ENCODE measurements around the gene RYR1.

RYR1 gene

GRCh38 chr19:38445362-38445761 lies 11.9 kb downstream of the RYR1 start:
- no peak overlapping the region for H3K4me3 Mint-ChIP-seq
- peaks cover 2% of the 10 kb centered on the region for H3K4me1 Mint-ChIP-seq (ENCODE audit: low read depth)
- DNase-seq (ENCODE audit: low spot score) = no peak
- no peaks in the 10 kb centered on the region for H3K36me3 Mint-ChIP-seq (ENCODE audit: low read depth)
- no peaks in the 10 kb centered on the region for H3K9me3 Mint-ChIP-seq
- H3K27me3 Mint-ChIP-seq (ENCODE audit: low read depth) = no peaks in the 10 kb centered on the region
- no peak overlapping the region for H3K27ac Mint-ChIP-seq

- no peak for DNase-seq (ENCODE audit: low spot score)
- Mint-ChIP-seq H3K4me1 (ENCODE audit: low read depth) (no peaks in the 10 kb centered on the region), H3K9me3 (no peaks in the 10 kb centered on the region), H3K27me3 (ENCODE audit: low read depth) (no peaks in the 10 kb centered on the region), H3K4me3 (no peak overlapping the region), H3K36me3 (ENCODE audit: low read depth) (no peaks in the 10 kb centered on the region), H3K27ac (no peak overlapping the region)
These were observed 14.7 kb downstream of the RYR1 start for GRCh38 chr19:38448225-38448624.

GRCh38 chr19:38449518-38449917 lies 16.0 kb downstream of the RYR1 start:
- Mint-ChIP-seq H3K27me3 (ENCODE audit: low read depth) (no peaks in the 10 kb centered on the region), H3K4me3 (no peak overlapping the region), H3K36me3 (ENCODE audit: low read depth) (no peaks in the 10 kb centered on the region), H3K27ac (no peak overlapping the region), H3K9me3 (no peaks in the 10 kb centered on the region), H3K4me1 (ENCODE audit: low read depth) (peaks cover 4% of the 10 kb centered on the region)
- no peak for DNase-seq (ENCODE audit: low spot score)

GRCh38 chr19:38451036-38451435 lies 17.5 kb downstream of the RYR1 start:
- H3K27ac Mint-ChIP-seq = no peak overlapping the region
- no peaks in the 10 kb centered on the region for H3K27me3 Mint-ChIP-seq (ENCODE audit: low read depth)
- no peak for DNase-seq (ENCODE audit: low spot score)
- H3K36me3 Mint-ChIP-seq (ENCODE audit: low read depth) = no peaks in the 10 kb centered on the region
- peaks cover 4% of the 10 kb centered on the region for H3K4me1 Mint-ChIP-seq (ENCODE audit: low read depth)
- H3K4me3 Mint-ChIP-seq = no peak overlapping the region
- H3K9me3 Mint-ChIP-seq = no peaks in the 10 kb centered on the region

- H3K4me1 Mint-ChIP-seq (ENCODE audit: low read depth) = peaks cover 4% of the 10 kb centered on the region
- H3K4me3 Mint-ChIP-seq = no peak overlapping the region
- no peak for DNase-seq (ENCODE audit: low spot score)
- H3K9me3 Mint-ChIP-seq = no peaks in the 10 kb centered on the region
- no peak overlapping the region for H3K27ac Mint-ChIP-seq
- no peaks in the 10 kb centered on the region for H3K27me3 Mint-ChIP-seq (ENCODE audit: low read depth)
- H3K36me3 Mint-ChIP-seq (ENCODE audit: low read depth) = no peaks in the 10 kb centered on the region
These were observed 18.1 kb downstream of the RYR1 start for GRCh38 chr19:38451629-38452028.

GRCh38 chr19:38452430-38453366 lies 19.2 kb downstream of the RYR1 start:
- Mint-ChIP-seq H3K27ac (no peak overlapping the region), H3K27me3 (ENCODE audit: low read depth) (no peaks in the 10 kb centered on the region), H3K36me3 (ENCODE audit: low read depth) (no peaks in the 10 kb centered on the region), H3K4me1 (ENCODE audit: low read depth) (peaks cover 4% of the 10 kb centered on the region), H3K9me3 (no peaks in the 10 kb centered on the region), H3K4me3 (no peak overlapping the region)
- no peak for DNase-seq (ENCODE audit: low spot score)

GRCh38 chr19:38453596-38453995 lies 20.1 kb downstream of the RYR1 start:
- DNase-seq (ENCODE audit: low spot score) = no peak
- Mint-ChIP-seq H3K27ac (no peak overlapping the region), H3K4me3 (no peak overlapping the region)

GRCh38 chr19:38455031-38455430 lies 21.5 kb downstream of the RYR1 start:
- Mint-ChIP-seq H3K9me3 (no peaks in the 10 kb centered on the region), H3K27ac (no peak overlapping the region), H3K27me3 (ENCODE audit: low read depth) (no peaks in the 10 kb centered on the region), H3K4me1 (ENCODE audit: low read depth) (peaks cover 4% of the 10 kb centered on the region), H3K36me3 (ENCODE audit: low read depth) (no peaks in the 10 kb centered on the region), H3K4me3 (no peak overlapping the region)
- DNase-seq (ENCODE audit: low spot score) = no peak

More at GRCh38 chr19:38453596-38453995, 20.1 kb downstream of the RYR1 start:
- Mint-ChIP-seq H3K36me3 (ENCODE audit: low read depth) (no peaks in the 10 kb centered on the region), H3K9me3 (no peaks in the 10 kb centered on the region), H3K27me3 (ENCODE audit: low read depth) (no peaks in the 10 kb centered on the region), H3K4me1 (ENCODE audit: low read depth) (peaks cover 4% of the 10 kb centered on the region)

GRCh38 chr19:38457202-38457601 lies 23.7 kb downstream of the RYR1 start:
- Mint-ChIP-seq H3K4me3 (no peak overlapping the region), H3K27me3 (ENCODE audit: low read depth) (no peaks in the 10 kb centered on the region), H3K4me1 (ENCODE audit: low read depth) (peaks cover 4% of the 10 kb centered on the region), H3K9me3 (no peaks in the 10 kb centered on the region), H3K36me3 (ENCODE audit: low read depth) (no peaks in the 10 kb centered on the region), H3K27ac (no peak overlapping the region)
- DNase-seq (ENCODE audit: low spot score) = no peak

- H3K4me1 Mint-ChIP-seq (ENCODE audit: low read depth) = peaks cover 4% of the 10 kb centered on the region
- no peaks in the 10 kb centered on the region for H3K9me3 Mint-ChIP-seq
- H3K27me3 Mint-ChIP-seq (ENCODE audit: low read depth) = no peaks in the 10 kb centered on the region
- no peak overlapping the region for H3K27ac Mint-ChIP-seq
- no peak overlapping the region for H3K4me3 Mint-ChIP-seq
- H3K36me3 Mint-ChIP-seq (ENCODE audit: low read depth) = no peaks in the 10 kb centered on the region
- no peak for DNase-seq (ENCODE audit: low spot score)
These were observed 24.4 kb downstream of the RYR1 start for GRCh38 chr19:38457690-38458405.

GRCh38 chr19:38458991-38459390 lies 25.5 kb downstream of the RYR1 start:
- DNase-seq (ENCODE audit: low spot score) = no peak
- H3K27ac Mint-ChIP-seq = no peak overlapping the region
- H3K36me3 Mint-ChIP-seq (ENCODE audit: low read depth) = no peaks in the 10 kb centered on the region
- H3K9me3 Mint-ChIP-seq = no peaks in the 10 kb centered on the region
- H3K4me3 Mint-ChIP-seq = no peak overlapping the region
- H3K27me3 Mint-ChIP-seq (ENCODE audit: low read depth) = no peaks in the 10 kb centered on the region
- no peaks in the 10 kb centered on the region for H3K4me1 Mint-ChIP-seq (ENCODE audit: low read depth)

GRCh38 chr19:38463365-38463764 lies 29.9 kb downstream of the RYR1 start:
- no peaks in the 10 kb centered on the region for H3K27me3 Mint-ChIP-seq (ENCODE audit: low read depth)
- H3K4me1 Mint-ChIP-seq (ENCODE audit: low read depth) = no peaks in the 10 kb centered on the region
- no peak overlapping the region for H3K4me3 Mint-ChIP-seq
- peaks cover 3% of the 10 kb centered on the region for H3K9me3 Mint-ChIP-seq
- DNase-seq (ENCODE audit: low spot score) = no peak
- no peak overlapping the region for H3K27ac Mint-ChIP-seq
- peaks cover 4% of the 10 kb centered on the region for H3K36me3 Mint-ChIP-seq (ENCODE audit: low read depth)

GRCh38 chr19:38464421-38465082 lies 31.1 kb downstream of the RYR1 start:
- Mint-ChIP-seq H3K4me3 (no peak overlapping the region), H3K9me3 (peaks cover 3% of the 10 kb centered on the region), H3K27me3 (ENCODE audit: low read depth) (no peaks in the 10 kb centered on the region), H3K36me3 (ENCODE audit: low read depth) (peaks cover 4% of the 10 kb centered on the region), H3K4me1 (ENCODE audit: low read depth) (no peaks in the 10 kb centered on the region), H3K27ac (no peak overlapping the region)
- no peak for DNase-seq (ENCODE audit: low spot score)

- H3K4me1 Mint-ChIP-seq (ENCODE audit: low read depth) = no peaks in the 10 kb centered on the region
- H3K27me3 Mint-ChIP-seq (ENCODE audit: low read depth) = no peaks in the 10 kb centered on the region
- peaks cover 4% of the 10 kb centered on the region for H3K36me3 Mint-ChIP-seq (ENCODE audit: low read depth)
- DNase-seq (ENCODE audit: low spot score) = no peak
- peaks cover 3% of the 10 kb centered on the region for H3K9me3 Mint-ChIP-seq
- no peak overlapping the region for H3K4me3 Mint-ChIP-seq
- no peak overlapping the region for H3K27ac Mint-ChIP-seq
These were observed 32.6 kb downstream of the RYR1 start for GRCh38 chr19:38466050-38466449.
